Transverse colon (tissue), 3 donors: Measurements from ENCODE around the gene FAM107A.

Experiments used
- CTCF ChIP-seq, 5 experiments: fragments of 200-600 bp in 3 of 5; fragments of 450-650 bp in 2 of 5; sonication (generic) in 3 of 5; IDR thresholded peaks; 1 replicate in 2 of 5; 2 replicates in 3 of 5; pipeline ENCODE4 v1.5.1; 2016 to 2017; ENCODE audit warnings: antibody characterized with exemption in 5 of 5, inconsistent platforms in 3 of 5, mild to moderate bottlenecking in 2 of 5, moderate library complexity in 1 of 5
- EP300 ChIP-seq: sonication (generic); formaldehyde crosslinking; IDR thresholded peaks from one replicate; pipeline ENCODE4 v1.6.1; 2017; ENCODE audit warnings: antibody characterized with exemption, low read depth

GRCh38 chr3:58612830-58613229 is 35.6 kb upstream of the FAM107A start:
- TF ChIP-seq EP300, result no peak
- TF ChIP-seq CTCF (IDR thresholded peaks at IDR 0.05), result no peak
